GM21723 (cell line): ENCODE measurements around the gene RASD2.

Source experiments
- ATAC-seq: cut with Tn5 transposase; IDR thresholded peaks from one replicate; pipeline ENCODE4 v1.9.1; 2021; ENCODE audit warnings: mild to moderate bottlenecking, moderate library complexity; ENCODE audit not compliant: unreplicated experiment

The RASD2 gene

GRCh38 chr22:35517769-35518530 is 22.7 kb upstream of the RASD2 start:
- ATAC-seq: no peak

GRCh38 chr22:35518811-35519210 is 21.8 kb upstream of the RASD2 start:
- no peak for ATAC-seq

- ATAC-seq: no peak
These were observed 21.2 kb upstream of the RASD2 start for GRCh38 chr22:35519306-35520000.

GRCh38 chr22:35521358-35522224 is 19.0 kb upstream of the RASD2 start:
- no peak for ATAC-seq

GRCh38 chr22:35522225-35523149 is 18.1 kb upstream of the RASD2 start:
- ATAC-seq: no peak

GRCh38 chr22:35523167-35523947 is 17.3 kb upstream of the RASD2 start:
- no peak for ATAC-seq

GRCh38 chr22:35524966-35525686 is 15.5 kb upstream of the RASD2 start:
- no peak for ATAC-seq

- no peak for ATAC-seq
These were observed 14.8 kb upstream of the RASD2 start for GRCh38 chr22:35525687-35526332.

GRCh38 chr22:35526333-35526979 is 14.2 kb upstream of the RASD2 start:
- ATAC-seq: no peak

- ATAC-seq: no peak
These were observed 11.7 kb upstream of the RASD2 start for GRCh38 chr22:35528927-35529326.

- ATAC-seq: no peak
These were observed 9.9 kb upstream of the RASD2 start for GRCh38 chr22:35530700-35531099.

GRCh38 chr22:35531202-35531601 is 9.4 kb upstream of the RASD2 start:
- no peak for ATAC-seq

GRCh38 chr22:35531676-35532075 is 9.0 kb upstream of the RASD2 start:
- no peak for ATAC-seq

GRCh38 chr22:35533365-35534029 is 7.1 kb upstream of the RASD2 start:
- no peak for ATAC-seq

- no peak for ATAC-seq
These were observed 6.5 kb upstream of the RASD2 start for GRCh38 chr22:35534091-35534490.

GRCh38 chr22:35537232-35537631 is 3.4 kb upstream of the RASD2 start:
- ATAC-seq: no peak

GRCh38 chr22:35538801-35539321 is 1.8 kb upstream of the RASD2 start:
- ATAC-seq: no peak
